Tongue (tissue), 3 donors: ENCODE results near the gene EFHD1. TPM values are rescaled to one million over a fixed set of nuclear protein-coding genes. Genes with fewer than 3 reads are reported as not detected.
A peak's percentile ranks its signal among the peaks of the same experiment; 100 is the strongest.
"Not testable (repeated sequence)": the region's sequence is repeated elsewhere in the genome, so short reads cannot be mapped to it uniquely, and the experiment has no call there.

Experiments used
- DNase-seq: peaks from one replicate; pipeline ENCODE4 v3.0.0-alpha.2; 2015
- small RNA-seq: library from RNA; depleted of rRNA; stranded (forward); fragments of <200 nt; gene quantifications from one replicate; pipeline ENCODE3, GENCODE V24; 2014; ENCODE audit warnings: low replicate concordance
- total RNA-seq: library from RNA; depleted of rRNA; stranded (reverse); fragments of >200 nt; gene quantifications from one replicate; pipeline ENCODE4 v1.2.3, GENCODE V29; 2014

Gene EFHD1
- total RNA-seq, 1 donor from 2014 or later = 4.9 TPM

- DNase-seq = no peak
These were observed 63.2 kb downstream of the EFHD1 start for GRCh38 chr2:232696609-232697058.

DNA sequence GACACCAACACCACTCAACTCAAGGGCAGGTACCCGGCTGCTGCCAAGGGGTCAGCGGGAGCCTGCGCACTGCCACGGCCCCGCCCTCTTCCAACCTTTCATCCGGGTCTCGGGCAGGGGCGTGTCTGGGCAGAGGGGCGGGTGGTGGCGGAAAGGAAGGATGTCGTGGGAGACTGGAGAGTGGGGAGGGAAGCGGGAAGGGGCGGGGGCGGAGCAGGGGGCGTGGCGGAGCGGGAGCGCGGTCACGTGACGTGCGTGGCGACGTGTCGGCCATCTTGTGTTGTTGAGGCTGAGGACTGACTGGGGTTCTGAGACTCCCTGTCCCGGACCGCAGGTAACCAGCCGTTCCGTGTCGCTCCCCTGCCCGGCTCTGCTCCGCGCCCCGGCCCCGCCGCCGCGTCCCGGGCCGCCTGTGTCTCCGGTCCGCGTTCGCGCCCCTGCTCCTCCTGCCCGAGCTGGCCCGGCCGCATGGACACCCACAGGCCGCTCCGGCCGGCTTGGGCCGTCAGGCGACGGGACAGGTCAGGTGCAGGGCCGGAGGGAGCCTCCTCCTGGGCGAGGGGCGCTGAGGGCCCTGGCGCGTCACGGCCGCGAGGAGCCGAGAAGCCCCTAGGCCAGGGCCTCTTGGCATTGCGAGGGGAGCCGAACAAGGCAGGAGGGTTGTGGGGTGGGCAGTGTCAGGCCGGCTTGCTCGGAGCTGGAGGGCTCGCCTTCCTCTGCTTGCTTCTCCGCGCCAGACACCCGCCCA lies 63.8 kb downstream of the EFHD1 start, which contains the start of gene GIGYF2:
Gene GIGYF2 (plus strand): TSS at position 273 of the 748 bp plus-strand sequence. CDS start 37,867 bp downstream, outside the sequence.
- DNase-seq = peak; percentile 98

- DNase-seq = no peak
These were observed 64.4 kb downstream of the EFHD1 start for GRCh38 chr2:232697807-232698110.

GRCh38 chr2:232698556-232699091 lies 65.2 kb downstream of the EFHD1 start:
- peak; percentile 9 for DNase-seq

DNA sequence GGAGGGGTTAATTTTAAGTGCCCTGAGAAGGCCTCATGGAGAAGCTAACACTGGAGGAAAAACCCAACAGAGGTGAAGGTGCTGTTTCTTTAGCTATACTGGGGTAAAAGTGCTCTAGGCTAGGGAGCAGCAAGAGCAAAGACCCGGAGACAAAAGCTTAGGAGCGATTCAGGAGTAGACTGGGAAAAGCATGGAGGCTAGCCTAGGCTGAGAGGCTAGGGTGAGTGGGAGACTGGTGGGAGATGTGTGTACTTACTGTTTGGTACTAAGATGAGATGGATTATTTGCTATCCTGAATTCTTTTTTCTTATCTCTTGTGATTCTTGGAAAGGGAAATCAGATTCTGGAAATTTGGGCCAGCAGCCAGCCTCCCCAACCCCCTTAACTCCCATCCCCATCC lies 65.7 kb downstream of the EFHD1 start:
- DNase-seq = no peak

DNA sequence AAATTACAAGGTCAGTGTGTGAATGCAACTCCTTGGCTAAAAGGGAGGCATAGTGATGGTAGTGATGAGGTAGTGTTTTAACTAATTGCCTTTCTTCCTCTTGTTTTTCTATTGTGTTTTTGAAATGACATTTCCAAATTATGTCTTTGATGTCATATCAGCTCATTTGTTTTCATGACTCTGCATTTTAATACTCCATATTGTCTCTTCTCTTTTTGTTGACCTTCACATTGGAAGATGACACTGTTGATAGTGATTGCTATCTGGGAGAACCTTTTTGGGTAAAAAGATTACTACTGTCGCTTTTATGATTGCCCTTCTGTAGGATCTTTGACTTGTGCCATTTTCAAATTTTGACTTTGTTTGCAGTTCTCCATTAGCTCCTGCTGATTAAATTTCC lies 66.8 kb downstream of the EFHD1 start:
- no peak for DNase-seq

GRCh38 chr2:232707076-232707475 lies 73.7 kb downstream of the EFHD1 start:
- DNase-seq = no peak

DNA sequence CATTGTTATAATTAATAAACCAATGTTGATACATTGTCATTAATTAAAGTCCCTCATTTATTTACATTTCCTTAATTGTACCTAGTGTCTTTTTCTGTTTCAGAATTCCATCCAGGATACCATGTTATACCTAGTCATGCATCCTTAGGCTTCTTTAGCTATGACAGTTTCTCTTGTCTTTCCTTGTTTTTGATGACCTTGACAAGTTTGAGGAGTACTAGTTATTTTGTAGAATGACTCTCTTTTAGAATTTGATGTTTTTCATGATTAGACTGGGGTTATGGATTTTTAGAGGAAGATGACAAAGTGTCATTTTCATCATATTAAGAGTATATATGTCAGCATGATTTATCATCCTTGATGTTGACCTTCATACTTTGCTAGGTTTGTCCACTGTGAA lies 80.1 kb downstream of the EFHD1 start:
- DNase-seq = no peak

DNA sequence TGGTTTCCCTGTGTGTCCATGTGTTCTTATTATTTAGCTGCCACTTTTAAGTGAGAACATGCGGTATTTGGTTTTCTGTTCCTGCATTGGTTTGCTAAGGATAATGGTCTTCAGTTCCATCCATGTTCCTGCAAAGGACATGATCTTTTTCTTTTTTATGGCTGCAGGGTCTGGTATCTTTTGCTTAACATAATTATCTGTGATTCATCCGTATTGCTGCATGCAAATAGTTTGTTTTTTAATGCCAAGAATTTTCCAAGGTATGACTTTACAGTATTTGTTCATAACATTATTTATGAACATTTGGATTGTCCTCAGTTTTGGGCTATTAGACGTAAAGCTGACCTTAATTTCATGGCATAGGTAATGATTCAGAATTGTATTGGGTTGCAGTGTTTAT lies 81.6 kb downstream of the EFHD1 start:
- DNase-seq = no peak

GRCh38 chr2:232720056-232720455 lies 86.7 kb downstream of the EFHD1 start:
- not testable (repeated sequence) for DNase-seq

DNA sequence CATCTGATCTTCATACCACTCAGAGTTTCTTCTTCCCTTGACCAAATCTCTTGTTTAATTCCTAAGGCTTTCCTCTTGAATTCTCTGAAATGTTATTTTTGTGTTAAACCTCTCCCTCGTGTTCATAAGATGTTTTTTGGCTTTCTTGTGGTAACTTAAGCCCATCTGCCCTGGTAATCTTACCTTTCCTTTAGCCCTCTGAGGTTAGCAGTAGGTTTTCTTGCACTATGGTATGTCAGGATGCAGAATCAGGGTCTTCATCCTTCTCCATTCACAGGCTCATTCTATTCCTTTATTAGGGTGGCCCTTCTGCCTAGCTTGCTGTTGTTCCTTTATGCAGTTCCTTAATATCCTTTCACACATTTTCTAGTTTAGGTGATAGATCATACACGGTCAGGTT lies 87.9 kb downstream of the EFHD1 start:
- no peak for DNase-seq

GRCh38 chr2:232721882-232722281 lies 88.5 kb downstream of the EFHD1 start:
- DNase-seq = no peak

GRCh38 chr2:232723027-232723426 lies 89.6 kb downstream of the EFHD1 start:
- DNase-seq = no peak

- DNase-seq = no peak
These were observed 95.4 kb downstream of the EFHD1 start for GRCh38 chr2:232728785-232729184.

GRCh38 chr2:232731470-232731869 lies 98.1 kb downstream of the EFHD1 start:
- peak; percentile 6 for DNase-seq

Small RNA genes within 50 kb of the gene (small RNA-seq; reads per million reads assigned to genes)
- gene RN7SL359P = 0.08 reads per million

Other genes with a start within 250 kb of the EFHD1 start
- not detected for gene ALPG, start 226.8 kb upstream of the EFHD1 start, total RNA-seq
- gene ALPI, start 177.5 kb upstream of the EFHD1 start, total RNA-seq = not detected
- 0.31 TPM for gene ECEL1, start 145.8 kb upstream of the EFHD1 start, total RNA-seq
- 0.82 TPM for gene PRSS56, start 113.2 kb upstream of the EFHD1 start, total RNA-seq
- 34.2 TPM for gene CHRND, start 107.4 kb upstream of the EFHD1 start, total RNA-seq
- gene CHRNG, start 93.9 kb upstream of the EFHD1 start, total RNA-seq = 19.5 TPM
- 4.6 TPM for gene TIGD1, start 83.0 kb upstream of the EFHD1 start, total RNA-seq
- 127 TPM for gene EIF4E2, start 82.9 kb upstream of the EFHD1 start, total RNA-seq
- 102 TPM for gene GIGYF2, start 63.7 kb downstream of the EFHD1 start, total RNA-seq
- gene KCNJ13, start 143.0 kb downstream of the EFHD1 start, total RNA-seq = not detected
- 0.41 TPM for gene SNORC, start 236.7 kb downstream of the EFHD1 start, total RNA-seq